NCI-H2029 (cell line): ENCODE results near the gene CRTC2.
"Not testable (repeated sequence)": the region's sequence is repeated elsewhere in the genome, so short reads cannot be mapped to it uniquely, and the experiment has no call there.

Experiments
- DNase-seq: peaks from one replicate; lab custom pipeline; 2025; lab: John Stamatoyannopoulos, UW

Gene CRTC2, protein sequence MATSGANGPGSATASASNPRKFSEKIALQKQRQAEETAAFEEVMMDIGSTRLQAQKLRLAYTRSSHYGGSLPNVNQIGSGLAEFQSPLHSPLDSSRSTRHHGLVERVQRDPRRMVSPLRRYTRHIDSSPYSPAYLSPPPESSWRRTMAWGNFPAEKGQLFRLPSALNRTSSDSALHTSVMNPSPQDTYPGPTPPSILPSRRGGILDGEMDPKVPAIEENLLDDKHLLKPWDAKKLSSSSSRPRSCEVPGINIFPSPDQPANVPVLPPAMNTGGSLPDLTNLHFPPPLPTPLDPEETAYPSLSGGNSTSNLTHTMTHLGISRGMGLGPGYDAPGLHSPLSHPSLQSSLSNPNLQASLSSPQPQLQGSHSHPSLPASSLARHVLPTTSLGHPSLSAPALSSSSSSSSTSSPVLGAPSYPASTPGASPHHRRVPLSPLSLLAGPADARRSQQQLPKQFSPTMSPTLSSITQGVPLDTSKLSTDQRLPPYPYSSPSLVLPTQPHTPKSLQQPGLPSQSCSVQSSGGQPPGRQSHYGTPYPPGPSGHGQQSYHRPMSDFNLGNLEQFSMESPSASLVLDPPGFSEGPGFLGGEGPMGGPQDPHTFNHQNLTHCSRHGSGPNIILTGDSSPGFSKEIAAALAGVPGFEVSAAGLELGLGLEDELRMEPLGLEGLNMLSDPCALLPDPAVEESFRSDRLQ

DNA sequence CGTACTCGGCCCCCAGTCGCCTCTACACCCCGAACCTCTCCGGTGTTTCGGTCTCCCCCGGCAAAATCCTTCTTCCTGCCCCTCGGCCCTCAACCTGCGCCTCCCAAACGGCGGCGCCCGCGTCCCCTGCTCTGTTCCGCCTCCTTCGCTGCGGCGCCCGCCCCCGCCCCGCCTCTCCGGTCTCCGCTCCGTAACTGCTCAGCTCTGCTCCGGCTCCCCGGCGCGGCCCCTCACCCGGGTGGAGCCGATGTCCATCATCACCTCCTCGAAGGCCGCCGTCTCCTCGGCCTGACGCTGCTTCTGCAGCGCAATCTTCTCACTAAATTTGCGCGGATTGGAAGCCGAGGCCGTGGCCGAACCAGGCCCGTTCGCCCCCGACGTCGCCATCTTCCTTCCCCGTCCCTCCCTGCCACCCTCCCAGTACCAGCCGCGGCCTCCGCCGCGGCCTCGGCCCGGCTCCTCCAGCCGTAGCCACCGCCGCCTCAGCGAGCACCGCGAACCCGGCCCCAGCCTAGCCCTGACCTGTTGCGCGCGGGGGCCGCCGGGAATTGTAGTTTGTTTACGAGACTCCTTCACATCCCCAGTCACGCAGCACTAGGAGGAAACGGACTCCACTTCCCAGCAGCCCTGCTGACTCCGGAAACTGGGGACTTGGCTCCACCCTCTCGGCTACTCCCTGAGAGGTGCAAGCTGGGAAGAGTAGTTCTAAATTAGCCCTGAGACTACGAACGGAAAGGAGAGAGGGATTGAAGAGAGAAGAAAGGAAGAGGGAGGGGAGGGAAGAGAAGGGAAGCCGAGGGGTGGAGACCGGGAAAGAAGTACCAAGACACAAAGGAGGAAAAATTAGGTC lies at the start of gene CRTC2:
Gene CRTC2 (minus strand): TSS at position 502 of the 850 bp plus-strand sequence. CDS start 115 bp downstream, at position 387.
- DNase-seq: peak; percentile 97

DNA sequence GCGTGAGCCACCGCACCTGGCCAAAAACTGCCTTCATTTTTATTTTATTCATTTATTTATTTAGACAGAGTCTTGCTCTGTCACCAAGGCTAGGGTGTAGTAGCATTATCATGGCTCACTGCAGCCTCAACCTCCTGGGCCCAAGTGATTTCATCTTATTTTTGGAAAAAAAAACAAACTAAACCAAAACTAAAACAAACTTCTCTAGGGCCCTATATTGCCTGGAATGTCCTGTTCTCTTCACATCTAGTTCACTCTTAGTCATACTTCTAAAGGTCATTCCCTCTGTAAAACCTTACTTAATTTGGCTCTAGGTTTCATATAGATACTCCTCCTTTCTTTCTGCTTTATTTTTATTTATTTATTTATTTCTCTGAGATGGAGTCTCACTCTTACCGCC lies 47.7 kb upstream of the CRTC2 start:
- DNase-seq: no peak

DNA sequence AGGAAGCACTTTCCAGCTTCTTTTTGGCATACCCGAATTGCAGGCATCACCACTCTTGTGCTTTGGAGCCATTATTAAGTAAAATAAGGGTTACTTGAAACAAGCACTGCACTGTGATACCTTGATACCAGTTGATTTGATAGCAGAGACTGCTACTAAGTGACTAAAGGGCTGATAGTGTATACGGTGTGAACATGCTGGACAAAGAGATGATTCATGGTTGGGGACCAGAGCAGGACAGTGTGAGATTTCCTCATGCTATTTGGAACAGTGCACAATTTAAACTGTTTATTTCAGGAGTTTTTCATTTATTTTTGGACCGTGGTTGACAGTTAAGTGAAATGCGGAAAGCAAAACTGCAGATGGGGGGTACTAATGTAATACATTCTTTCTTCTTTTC lies 42.0 kb upstream of the CRTC2 start:
- no peak for DNase-seq

DNA sequence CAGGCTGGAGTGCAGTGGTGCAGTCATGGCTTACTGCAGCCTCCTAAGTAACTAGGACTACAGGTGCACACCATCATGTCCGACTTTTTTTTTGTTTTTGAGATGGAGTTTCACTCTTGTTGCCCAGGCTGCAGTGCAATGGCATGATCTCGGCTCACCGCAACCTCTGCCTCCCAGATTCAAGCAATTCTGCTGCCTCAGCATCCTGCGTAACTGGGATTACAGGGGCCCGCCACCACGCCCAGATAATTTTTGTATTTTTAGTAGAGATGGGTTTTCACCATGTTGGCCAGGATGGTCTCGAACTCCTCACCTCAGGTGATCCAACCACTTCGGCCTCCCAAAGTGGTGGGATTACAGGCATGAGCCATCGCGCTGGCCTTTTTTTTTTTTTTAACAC lies 38.5 kb upstream of the CRTC2 start:
- DNase-seq: not testable (repeated sequence)

DNA sequence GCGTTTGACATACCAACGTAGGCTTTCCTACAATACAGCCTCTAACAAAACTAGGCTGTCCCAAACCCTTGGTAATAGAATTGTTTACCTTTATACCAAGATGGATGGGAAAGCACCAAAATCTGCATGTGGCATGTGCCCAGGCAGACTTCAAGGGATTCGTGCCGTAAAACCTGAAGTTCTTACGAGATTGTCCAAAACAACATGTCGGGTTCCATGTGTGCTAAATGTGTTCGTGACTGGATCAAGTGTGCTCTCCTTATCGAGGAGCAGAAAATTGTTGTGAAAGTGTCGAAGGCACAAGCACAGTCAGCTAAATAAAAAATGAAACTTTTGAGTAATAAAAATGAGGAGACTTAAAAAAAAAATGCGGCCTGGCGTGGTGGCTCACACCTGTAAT lies 37.2 kb upstream of the CRTC2 start:
- DNase-seq: no peak

DNA sequence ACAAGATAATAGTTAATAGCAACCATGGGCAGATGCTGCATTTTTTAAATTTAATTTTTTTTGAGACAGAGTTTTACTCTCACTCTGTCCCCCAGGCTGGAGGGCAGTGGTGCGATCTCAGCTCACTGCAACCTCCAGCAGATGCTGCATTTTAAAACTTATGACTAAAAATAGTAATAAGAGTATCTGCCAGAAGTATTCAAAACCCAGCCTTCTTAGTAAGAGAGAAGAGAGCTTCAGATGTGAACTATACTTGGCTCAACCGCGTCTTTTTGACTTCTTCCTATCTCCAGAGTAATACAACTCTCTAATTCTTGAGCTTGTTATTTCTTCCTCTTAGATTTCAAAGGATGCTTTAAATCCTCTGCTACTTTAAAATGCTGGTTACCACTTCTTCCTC lies 36.8 kb upstream of the CRTC2 start:
- DNase-seq: no peak

DNA sequence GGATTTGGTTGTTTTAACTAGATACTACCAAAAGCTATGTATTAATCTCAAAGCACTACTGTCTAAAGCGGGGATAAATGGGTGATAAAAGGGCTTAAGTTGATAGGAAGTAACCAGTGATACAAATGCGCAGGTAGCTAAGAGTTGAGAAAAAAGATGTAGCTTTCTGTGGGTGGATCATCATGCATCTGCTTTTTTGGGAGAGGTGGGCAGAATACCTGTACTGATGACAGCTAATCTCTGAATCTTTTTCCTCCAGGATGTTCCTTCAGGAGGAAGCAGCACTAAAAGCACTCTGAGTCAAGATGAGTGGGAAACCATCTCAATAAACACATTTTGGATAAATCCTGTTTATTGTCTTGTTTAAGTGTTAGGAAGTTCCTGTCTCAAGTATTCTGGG lies 33.4 kb upstream of the CRTC2 start:
- no peak for DNase-seq

DNA sequence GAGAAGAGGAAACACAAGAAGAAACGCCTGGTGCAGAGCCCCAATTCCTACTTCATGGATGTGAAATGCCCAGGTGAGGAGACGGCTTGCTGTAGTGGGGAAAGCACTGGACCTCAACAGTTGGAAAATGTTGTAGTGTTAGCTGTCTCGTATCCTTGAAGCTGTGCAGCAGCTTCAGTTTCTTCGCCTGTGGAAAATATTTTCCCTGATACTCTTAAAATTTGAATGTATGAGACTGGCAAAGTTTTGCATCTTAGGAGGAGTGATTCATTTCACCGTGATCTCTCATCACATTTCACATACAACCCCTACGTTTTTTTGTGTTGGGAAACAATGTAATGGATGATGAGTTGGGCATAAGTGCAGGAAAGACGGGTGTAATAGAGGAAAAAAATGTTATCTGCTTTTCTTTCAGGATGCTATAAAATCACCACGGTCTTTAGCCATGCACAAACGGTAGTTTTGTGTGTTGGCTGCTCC lies 32.8 kb upstream of the CRTC2 start:
- no peak for DNase-seq

DNA sequence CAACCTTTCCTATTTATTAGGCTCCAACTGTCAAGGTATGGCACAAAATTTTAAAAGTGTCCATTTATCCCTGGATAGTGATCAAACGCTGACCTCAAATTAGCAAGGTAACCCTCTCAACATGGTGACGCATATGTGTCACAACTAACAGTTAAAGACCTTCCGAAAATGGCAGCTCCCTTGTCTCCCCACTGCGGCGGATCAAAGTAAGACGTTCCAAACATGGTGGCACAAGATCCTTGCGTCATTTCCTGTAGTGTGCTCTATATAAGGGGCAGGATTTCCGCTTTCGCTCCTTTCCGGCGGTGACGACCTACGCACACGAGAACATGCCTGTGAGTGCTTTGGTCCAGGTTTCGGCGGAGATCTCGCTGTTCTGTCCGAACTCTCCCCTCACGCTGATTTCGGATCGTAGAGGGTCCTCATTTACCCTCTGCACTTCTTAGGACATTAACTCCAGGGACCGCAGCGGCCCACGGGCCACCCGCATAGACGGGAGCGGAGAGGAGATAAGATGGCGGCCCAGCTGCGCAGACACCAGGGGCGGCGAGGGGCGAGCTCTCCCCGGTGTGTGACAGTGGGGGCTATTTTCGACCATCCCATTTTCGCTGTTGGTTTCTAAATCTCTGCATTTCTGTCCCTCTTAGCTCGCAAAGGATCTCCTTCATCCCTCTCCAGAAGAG lies 32.2 kb upstream of the CRTC2 start, which contains the start of gene RPS27:
Gene RPS27 (plus strand): TSS at position 295 of the 683 bp plus-strand sequence. CDS start 35 bp downstream, at position 330.
- peak; percentile 98 for DNase-seq

DNA sequence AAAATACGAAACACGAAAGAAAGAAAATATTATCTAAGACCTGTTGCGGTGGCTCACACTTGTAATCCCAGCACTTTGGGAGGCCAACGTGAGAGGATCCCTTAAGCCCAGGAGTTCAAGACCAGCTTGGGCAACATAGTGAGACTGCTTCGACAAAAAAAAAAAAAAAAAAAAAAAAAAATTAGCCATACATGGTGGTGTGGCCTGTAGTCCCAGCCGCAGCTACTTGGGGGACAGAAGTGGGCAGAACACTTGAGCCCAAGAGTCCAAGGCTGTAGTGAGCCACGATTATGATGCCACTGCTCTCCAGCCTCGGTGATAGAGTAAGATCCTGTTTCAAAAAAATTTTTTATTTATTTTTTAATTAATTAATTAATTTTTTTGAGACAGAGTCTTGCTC lies 29.2 kb upstream of the CRTC2 start:
- DNase-seq: peak; percentile 2

DNA sequence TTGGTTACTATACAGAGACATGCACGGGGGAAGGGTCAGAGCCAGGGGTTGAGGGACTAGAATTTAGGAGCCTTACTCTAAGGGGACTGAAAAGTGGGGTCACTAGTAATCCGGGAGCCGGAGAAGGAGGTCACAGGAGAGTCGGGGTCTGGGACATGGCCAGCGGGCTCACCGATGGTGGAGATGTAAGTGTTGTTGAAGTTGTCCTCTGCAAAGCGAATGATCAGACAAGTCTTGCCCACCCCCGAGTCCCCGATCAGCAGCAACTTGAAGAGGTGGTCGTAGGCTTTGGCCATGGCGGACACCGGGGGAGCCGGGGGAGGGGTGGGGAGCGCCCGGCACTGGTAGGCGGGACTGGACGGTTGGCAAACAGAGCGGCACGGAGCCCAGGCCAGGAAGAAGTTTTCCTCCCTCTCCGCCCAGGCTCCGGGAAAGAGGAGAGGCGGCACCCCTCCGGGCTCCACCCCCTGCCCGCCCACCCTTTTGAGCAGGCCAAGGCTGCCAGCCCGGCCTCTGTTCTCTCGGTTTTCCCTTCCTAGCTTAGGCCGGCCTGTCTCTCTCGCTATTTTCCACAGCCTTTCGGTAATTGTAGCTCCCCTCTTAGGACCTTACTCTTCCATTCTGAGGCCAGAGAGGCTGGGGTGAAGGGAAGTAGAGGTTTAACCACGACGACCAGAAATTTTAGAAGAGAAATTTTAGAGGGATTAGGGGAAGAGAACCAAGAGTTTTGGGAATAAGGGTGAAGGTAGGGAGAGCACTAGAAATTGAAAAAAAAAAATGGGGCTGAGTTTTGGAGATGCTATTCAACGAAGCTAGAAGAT lies 27.7 kb upstream of the CRTC2 start, which contains the start of gene RAB13:
Gene RAB13 (minus strand): TSS at position 399 of the 821 bp plus-strand sequence. CDS start 103 bp downstream, at position 296.
- peak; percentile 62 for DNase-seq

DNA sequence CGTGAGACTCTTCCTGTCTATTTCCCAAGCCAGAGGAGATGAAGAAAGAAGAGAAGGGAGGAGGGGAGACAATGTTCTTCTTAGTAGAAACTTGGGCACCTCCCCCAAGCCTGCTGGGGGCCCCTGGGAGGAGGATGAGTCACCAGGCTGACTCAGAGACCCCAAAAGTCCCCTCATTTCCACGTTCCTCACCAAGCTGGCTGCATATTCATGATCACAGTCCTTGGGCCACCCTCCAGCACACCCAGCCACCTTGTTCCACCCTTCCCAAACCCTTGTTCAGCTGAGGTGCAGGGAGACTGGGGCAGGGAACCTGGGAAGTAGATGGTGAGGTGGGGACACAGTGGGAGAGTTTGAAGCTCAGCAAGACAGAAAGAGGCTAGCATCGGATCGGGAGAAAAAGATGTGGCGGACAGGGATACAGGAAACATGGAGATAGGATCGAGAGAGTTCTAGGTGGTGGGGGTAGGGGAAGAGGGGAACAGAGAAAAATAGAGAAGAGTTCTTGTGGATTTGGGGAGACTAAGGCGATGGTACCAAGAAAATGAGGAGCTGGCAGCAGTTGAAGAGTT lies 27.0 kb upstream of the CRTC2 start:
- DNase-seq: no peak

DNA sequence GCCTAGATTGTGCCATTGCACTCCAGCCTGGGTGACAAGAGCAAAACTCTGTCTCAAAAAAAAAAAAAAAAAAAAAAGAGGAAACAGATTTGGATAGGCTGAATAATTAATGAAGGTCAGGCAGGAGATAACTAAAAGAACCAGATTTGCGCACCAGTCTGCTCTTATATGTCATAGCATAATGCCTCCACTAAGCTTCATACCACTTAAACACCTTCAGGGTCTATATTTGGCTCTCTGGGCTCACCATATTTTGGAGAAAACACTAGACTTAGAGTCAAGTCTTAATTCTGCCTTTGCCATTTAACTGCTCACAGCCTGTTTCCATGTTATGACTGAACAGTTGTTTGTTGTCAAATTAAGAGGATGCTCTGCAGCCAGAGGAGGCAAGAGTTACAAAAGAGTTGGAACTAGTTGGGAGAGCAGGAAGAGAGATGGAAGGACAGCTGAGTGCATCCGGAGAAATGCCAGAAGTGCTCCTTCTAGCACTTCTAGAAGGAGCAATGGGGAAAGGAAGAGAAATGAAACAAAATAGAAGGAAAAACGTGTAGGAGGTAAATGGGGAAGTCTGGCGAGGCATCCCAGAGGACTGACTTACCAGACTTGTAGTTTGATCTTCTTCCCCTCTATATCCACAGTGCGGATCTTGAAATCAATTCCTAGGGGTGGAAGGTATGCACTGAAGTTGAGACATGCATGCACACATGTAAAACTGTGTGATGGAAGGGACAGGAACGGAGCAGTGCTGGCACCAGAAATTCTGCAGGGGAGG lies 25.9 kb upstream of the CRTC2 start:
- no peak for DNase-seq

DNA sequence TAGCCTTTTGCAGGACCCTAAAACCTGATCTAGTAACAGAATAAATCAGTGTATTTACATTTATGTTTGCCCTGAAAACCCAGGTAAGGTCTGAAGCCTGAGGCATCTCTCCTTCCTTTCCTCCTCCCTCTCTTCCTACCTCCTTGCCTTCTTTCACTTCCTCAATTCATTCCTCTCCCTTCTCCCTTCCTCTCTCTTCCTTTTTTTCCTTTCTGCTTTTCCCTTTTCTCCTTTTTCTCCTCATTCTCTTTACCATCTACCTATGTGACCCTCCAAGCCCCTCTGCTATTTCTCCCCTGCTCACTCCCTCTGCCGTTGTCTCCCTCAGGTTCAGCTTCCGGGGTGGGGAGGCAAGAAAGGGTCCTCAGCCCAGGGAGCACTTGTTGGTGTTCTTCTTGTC lies 23.3 kb upstream of the CRTC2 start:
- DNase-seq: not testable (repeated sequence)

DNA sequence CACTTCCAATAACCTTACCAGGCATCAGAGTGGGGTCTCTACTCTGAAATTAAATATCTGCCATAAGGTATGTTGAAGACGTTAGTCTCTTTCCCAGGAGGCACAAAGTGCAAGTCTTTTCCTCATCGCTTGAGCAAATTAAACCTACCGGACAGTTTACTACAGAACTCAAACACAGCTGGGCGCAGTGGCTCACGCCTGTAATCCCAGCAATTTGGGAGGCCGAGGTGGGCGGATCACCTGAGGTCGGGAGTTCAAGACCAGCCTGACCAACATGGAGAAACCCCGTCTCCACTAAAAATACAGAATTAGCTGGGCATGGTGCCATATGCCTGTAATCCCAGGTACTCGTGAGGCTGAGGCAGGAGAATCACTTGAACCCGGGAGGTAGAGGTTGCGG lies 20.7 kb upstream of the CRTC2 start:
- not testable (repeated sequence) for DNase-seq

DNA sequence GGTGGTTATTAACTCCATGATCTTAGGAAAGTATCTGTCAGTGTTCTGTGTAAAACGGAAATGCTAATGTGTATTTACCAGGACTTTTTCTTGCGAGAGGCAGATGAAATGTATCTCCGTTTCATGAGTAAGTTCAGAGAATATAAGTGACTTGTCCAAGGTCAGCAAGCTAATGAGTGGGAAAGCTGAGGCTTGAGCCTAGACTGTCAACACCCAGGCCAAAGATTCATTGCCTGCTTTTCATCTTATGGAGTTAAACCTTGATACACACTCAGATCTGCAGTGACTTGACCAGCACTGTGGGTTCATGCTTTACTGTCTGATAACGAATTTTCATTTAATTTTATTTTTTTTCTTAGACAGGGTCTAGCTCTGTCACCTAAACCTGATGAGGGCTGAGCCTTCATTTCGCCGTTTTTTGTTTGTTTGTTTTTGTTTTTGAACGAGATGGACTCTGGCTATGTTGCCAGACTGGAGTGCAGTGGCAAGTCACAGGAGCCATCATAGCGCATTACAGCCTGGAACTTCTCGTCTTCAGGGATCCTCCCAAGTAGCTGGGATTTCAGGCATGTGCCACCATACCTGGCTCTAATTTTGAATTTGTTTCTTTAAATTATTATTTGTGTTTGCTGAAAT lies 20.0 kb upstream of the CRTC2 start:
- DNase-seq: no peak

DNA sequence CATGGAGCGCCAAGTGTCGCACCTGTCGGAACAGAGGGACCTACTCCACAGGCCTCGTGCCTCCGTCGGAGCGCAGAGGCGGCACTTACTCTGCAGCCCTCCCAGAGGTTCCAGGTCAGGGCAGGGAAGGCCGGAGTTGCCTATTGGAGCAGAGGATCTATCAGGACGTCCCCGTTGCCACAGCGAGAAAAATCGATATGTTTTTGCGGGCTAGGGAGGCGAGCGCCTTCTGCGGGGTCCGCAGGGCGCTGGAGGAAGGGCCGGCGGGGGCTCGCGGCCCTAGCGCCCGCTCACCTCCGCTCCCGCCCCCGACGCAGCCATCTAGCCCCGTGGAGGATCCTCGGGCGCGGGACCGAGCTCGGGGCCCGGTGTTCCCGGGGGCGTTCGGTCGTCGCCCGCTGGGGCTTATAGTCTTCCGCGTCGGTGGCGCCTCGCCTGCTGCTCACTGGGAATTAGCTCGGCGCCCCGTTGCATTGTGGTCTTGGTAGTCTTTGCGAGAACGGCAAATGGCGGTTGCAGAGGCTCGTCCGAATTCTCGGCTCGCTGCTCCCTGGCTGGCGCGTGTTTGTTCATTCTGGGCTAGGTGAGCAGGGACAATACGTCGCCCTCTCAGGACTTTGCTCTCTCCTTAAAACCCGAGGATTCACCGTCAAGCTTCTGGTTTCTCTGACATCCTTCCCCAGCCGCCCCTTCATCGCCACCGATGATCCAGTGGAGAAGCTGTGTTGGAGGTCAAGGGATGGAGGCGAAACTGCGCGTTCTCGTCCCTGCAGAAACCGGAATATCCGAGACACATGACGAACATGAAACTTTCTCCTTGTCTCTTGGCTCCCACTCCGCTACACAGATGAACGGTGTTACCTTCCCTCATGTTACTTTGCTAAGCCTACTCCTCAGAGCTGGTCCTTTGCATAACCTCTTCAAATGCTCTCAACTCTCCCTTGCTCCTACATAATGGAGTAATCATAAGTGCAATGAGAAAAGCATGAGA lies 19.1 kb upstream of the CRTC2 start, which contains the start of gene JTB:
Gene JTB (minus strand): TSS at position 425 of the 991 bp plus-strand sequence. CDS start 422 bp downstream, at position 3.
- peak; percentile 74 for DNase-seq
